ENCODE data around the gene SORCS1.

SORCS1 gene

DNA sequence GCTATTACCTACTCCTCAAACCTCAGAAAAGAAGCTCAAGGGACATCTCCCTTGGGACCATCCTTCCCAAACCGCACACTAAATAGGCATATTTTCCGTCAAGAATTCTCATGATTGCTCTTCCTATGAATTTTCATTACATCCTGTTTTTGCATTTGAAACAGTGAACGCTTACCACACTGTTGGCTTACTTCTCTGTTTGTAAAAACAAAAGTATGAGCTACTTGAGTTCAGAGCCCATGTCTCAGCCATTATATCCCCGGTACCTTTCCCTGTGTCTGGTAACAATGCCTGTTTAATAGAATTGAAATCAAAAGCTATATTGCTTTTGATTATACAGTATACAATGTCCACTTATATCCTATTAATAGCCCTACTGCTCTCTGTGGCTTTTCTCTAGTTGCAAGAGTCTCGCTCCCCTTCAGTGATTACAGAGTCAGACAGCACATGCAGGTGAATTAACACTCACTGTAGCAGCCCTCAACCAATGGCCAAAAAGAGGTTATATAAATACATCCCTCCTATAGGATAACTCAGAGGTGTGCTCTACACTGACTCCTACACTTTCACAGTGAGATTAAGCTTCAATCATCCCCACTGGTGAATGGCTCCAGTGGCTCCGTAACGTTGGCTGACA lies 264.4 kb downstream of the SORCS1 start:
- no peaks in the 10 kb centered on the region for H3K36me3 ChIP-seq (ENCODE audit: insufficient read depth, low read length)
- TF ChIP-seq, protein P1, sequence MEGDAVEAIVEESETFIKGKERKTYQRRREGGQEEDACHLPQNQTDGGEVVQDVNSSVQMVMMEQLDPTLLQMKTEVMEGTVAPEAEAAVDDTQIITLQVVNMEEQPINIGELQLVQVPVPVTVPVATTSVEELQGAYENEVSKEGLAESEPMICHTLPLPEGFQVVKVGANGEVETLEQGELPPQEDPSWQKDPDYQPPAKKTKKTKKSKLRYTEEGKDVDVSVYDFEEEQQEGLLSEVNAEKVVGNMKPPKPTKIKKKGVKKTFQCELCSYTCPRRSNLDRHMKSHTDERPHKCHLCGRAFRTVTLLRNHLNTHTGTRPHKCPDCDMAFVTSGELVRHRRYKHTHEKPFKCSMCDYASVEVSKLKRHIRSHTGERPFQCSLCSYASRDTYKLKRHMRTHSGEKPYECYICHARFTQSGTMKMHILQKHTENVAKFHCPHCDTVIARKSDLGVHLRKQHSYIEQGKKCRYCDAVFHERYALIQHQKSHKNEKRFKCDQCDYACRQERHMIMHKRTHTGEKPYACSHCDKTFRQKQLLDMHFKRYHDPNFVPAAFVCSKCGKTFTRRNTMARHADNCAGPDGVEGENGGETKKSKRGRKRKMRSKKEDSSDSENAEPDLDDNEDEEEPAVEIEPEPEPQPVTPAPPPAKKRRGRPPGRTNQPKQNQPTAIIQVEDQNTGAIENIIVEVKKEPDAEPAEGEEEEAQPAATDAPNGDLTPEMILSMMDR (IDR thresholded peaks at IDR 0.05; ENCODE audit: low read length): no peak
- no peak for TF ChIP-seq EZH2 (IDR thresholded peaks at IDR 0.05; ENCODE audit: borderline replicate concordance, low read length)
- H3K27ac ChIP-seq (ENCODE audit: low read depth, low read length, poor library complexity, severe bottlenecking): no peak overlapping the region
- no peaks in the 10 kb centered on the region for H3K9me2 ChIP-seq (ENCODE audit: low read depth, low read length)
- H4K20me1 ChIP-seq (ENCODE audit: insufficient read depth, low read length): no peaks in the 10 kb centered on the region
- H3K4me3 ChIP-seq (ENCODE audit: low read depth, low read length, poor library complexity, severe bottlenecking): no peak overlapping the region
- no peaks in the 10 kb centered on the region for H3F3A ChIP-seq (ENCODE audit: insufficient read depth, low read length)
- no peak overlapping the region for H3K9ac ChIP-seq (ENCODE audit: low read length)
- no peaks in the 10 kb centered on the region for H3K79me2 ChIP-seq (ENCODE audit: insufficient read depth, low read length)
- no peak overlapping the region for H2AFZ ChIP-seq (ENCODE audit: low read length)
- no peak overlapping the region for H3K4me2 ChIP-seq (ENCODE audit: low read length)
- H3K4me1 ChIP-seq (ENCODE audit: insufficient read depth, low read length, severe bottlenecking): no peaks in the 10 kb centered on the region
- no peaks in the 10 kb centered on the region for H3K27me3 ChIP-seq (ENCODE audit: insufficient read depth, low read length)
- no peaks in the 10 kb centered on the region for H3K9me3 ChIP-seq (ENCODE audit: low read length)

DNA sequence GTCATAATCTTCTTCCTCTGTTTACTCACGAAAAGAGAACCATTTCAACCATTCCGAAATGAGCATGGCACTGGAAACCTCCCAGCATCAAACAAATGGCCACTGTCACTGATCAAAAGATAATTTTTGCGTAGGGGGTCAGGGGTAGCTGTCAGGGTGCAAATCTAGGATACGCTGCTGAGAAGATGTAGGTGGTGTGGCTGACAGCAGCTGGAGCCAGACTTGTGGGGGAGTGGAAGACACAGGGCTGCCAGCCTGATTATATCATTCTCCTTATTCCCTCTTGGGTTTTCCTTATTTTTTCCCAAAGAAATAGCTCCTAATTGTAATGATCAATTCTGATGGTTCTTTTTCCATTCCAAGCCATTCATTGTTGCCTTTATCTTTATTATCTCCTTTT lies 266.1 kb downstream of the SORCS1 start:
- Histone ChIP-seq H3K27ac (ENCODE audit: low read depth, low read length, poor library complexity, severe bottlenecking) (no peak overlapping the region), H3K9me2 (ENCODE audit: low read depth, low read length) (no peaks in the 10 kb centered on the region), H3K9ac (ENCODE audit: low read length) (no peak overlapping the region), H3K4me3 (ENCODE audit: low read depth, low read length, poor library complexity, severe bottlenecking) (no peak overlapping the region), H2AFZ (ENCODE audit: low read length) (no peak overlapping the region), H3F3A (ENCODE audit: insufficient read depth, low read length) (no peaks in the 10 kb centered on the region), H3K79me2 (ENCODE audit: insufficient read depth, low read length) (no peaks in the 10 kb centered on the region), H4K20me1 (ENCODE audit: insufficient read depth, low read length) (no peaks in the 10 kb centered on the region), H3K4me1 (ENCODE audit: insufficient read depth, low read length, severe bottlenecking) (no peaks in the 10 kb centered on the region), H3K4me2 (ENCODE audit: low read length) (no peak overlapping the region), H3K27me3 (ENCODE audit: insufficient read depth, low read length) (no peaks in the 10 kb centered on the region), H3K9me3 (ENCODE audit: low read length) (no peaks in the 10 kb centered on the region), H3K36me3 (ENCODE audit: insufficient read depth, low read length) (no peaks in the 10 kb centered on the region)
- TF ChIP-seq, protein P1 (IDR thresholded peaks at IDR 0.05; ENCODE audit: low read length): no peak
- no peak for TF ChIP-seq EZH2 (IDR thresholded peaks at IDR 0.05; ENCODE audit: borderline replicate concordance, low read length)

DNA sequence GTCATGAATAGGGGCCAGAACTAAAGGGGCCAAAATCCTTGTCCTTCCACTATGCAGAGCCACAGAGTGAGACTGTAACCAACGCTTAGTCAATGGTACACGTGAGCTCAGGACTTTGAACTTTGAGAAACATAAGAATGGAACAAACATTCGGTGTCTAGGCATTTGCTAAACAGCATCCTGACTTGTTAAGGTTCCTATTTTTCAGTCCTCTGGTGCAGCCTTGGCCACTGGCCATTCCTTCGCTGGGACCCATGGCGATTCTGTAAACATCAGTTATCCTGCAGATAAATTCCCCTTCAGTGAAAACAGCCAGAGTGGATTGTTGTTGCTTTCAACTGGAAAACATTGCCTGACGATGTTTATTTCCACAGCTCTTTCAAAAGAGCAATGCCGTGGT lies 266.8 kb downstream of the SORCS1 start:
- Histone ChIP-seq H3K27me3 (ENCODE audit: insufficient read depth, low read length) (no peaks in the 10 kb centered on the region), H4K20me1 (ENCODE audit: insufficient read depth, low read length) (no peaks in the 10 kb centered on the region), H3K9me3 (ENCODE audit: low read length) (no peaks in the 10 kb centered on the region), H3K9ac (ENCODE audit: low read length) (no peak overlapping the region), H3K79me2 (ENCODE audit: insufficient read depth, low read length) (no peaks in the 10 kb centered on the region), H3K4me3 (ENCODE audit: low read depth, low read length, poor library complexity, severe bottlenecking) (no peak overlapping the region), H3K36me3 (ENCODE audit: insufficient read depth, low read length) (no peaks in the 10 kb centered on the region), H2AFZ (ENCODE audit: low read length) (no peak overlapping the region), H3K4me2 (ENCODE audit: low read length) (no peak overlapping the region), H3K27ac (ENCODE audit: low read depth, low read length, poor library complexity, severe bottlenecking) (no peak overlapping the region), H3K9me2 (ENCODE audit: low read depth, low read length) (no peaks in the 10 kb centered on the region), H3F3A (ENCODE audit: insufficient read depth, low read length) (no peaks in the 10 kb centered on the region), H3K4me1 (ENCODE audit: insufficient read depth, low read length, severe bottlenecking) (no peaks in the 10 kb centered on the region)
- TF ChIP-seq EZH2 (IDR thresholded peaks at IDR 0.05; ENCODE audit: borderline replicate concordance, low read length): no peak
- TF ChIP-seq, protein P1 (IDR thresholded peaks at IDR 0.05; ENCODE audit: low read length): no peak
